PC-3 (cell line): ENCODE data around the gene HSPB8. TPM values are rescaled to one million over a fixed set of nuclear protein-coding genes. Genes with fewer than 3 reads are reported as not detected.

Experiments
- ATAC-seq: fragments of 200-7000 bp; cut with Tn5 transposase; 2 replicates; pipeline ENCODE4 v1.9.1; 2020; ENCODE audit warnings: mild to moderate bottlenecking, moderate library complexity
- BruUV-seq: library from RNA; stranded (reverse); fragments of 400-500 nt; replicated peaks from 2 replicates; lab custom pipeline; 2021; lab: Mats Ljungman, UMichigan
- CTCF ChIA-PET: fragments of 300-600 bp; sonication (Branson Sonifier 250); formaldehyde crosslinking; loops from one replicate; lab custom pipeline; 2022; ENCODE audit warnings: antibody characterized with exemption; lab: Charles Lee
- POLR2A ChIA-PET: fragments of 300-600 bp; sonication (Branson Sonifier 250); formaldehyde crosslinking; loops from one replicate; lab custom pipeline; 2022; ENCODE audit warnings: antibody characterized with exemption; ENCODE audit not compliant: unreplicated experiment; lab: Charles Lee
- DNase-seq: peaks from one replicate; pipeline ENCODE4 v3.0.0-alpha.2; 2015
- H2AFZ ChIP-seq: fragments of 300-600 bp; sonication (generic); 2 replicates; pipeline ENCODE4 v1.6.0; 2016; ENCODE audit warnings: antibody characterized with exemption, low read length
- H3F3A ChIP-seq: fragments of 300-600 bp; sonication (generic); one replicate; pipeline ENCODE4 v1.6.0; 2017; ENCODE audit warnings: antibody characterized with exemption, low read length, control low read depth, mild to moderate bottlenecking; ENCODE audit not compliant: unreplicated experiment
- H3K27ac ChIP-seq: fragments of 300-600 bp; sonication (generic); 2 replicates; pipeline ENCODE4 v1.5.1; 2016; ENCODE audit warnings: mild to moderate bottlenecking, low read length
- H3K27me3 ChIP-seq: fragments of 300-600 bp; sonication (generic); 2 replicates; pipeline ENCODE4 v1.6.1; 2016; ENCODE audit warnings: low read length, mixed read lengths
- H3K36me3 ChIP-seq: fragments of 300-600 bp; sonication (generic); 2 replicates; pipeline ENCODE4 v1.6.1; 2016; ENCODE audit warnings: low read depth, mixed run types, low read length, mixed read lengths
- H3K4me1 ChIP-seq: fragments of 300-600 bp; sonication (generic); 2 replicates; pipeline ENCODE4 v1.5.1; 2016; ENCODE audit warnings: low read length; ENCODE audit not compliant: insufficient read depth
- H3K4me2 ChIP-seq: fragments of 300-600 bp; sonication (generic); 2 replicates; pipeline ENCODE4 v1.6.0; 2016; ENCODE audit warnings: low read length
- H3K4me3 ChIP-seq: fragments of 300-600 bp; sonication (generic); 2 replicates; pipeline ENCODE4 v1.5.1; 2016; ENCODE audit warnings: mild to moderate bottlenecking, low read length, mixed read lengths
- H3K79me2 ChIP-seq: fragments of 300-600 bp; sonication (generic); 2 replicates; pipeline ENCODE4 v1.6.1; 2017; ENCODE audit warnings: low read length, mixed read lengths
- H3K9ac ChIP-seq: fragments of 300-600 bp; sonication (generic); 2 replicates; pipeline ENCODE4 v1.6.0; 2016; ENCODE audit warnings: mild to moderate bottlenecking, low read length
- H3K9me2 ChIP-seq: fragments of 300-600 bp; sonication (generic); replicated peaks from 2 replicates; pipeline ENCODE4 v1.6.1; 2016; ENCODE audit warnings: mixed run types, low read length, mixed read lengths
- H3K9me3 ChIP-seq: fragments of 300-600 bp; sonication (generic); 2 replicates; pipeline ENCODE4 v1.6.1; 2016; ENCODE audit warnings: low read length, mixed read lengths
- H4K20me1 ChIP-seq: fragments of 300-600 bp; sonication (generic); 2 replicates; pipeline ENCODE4 v1.6.1; 2016; ENCODE audit warnings: low read length, mixed read lengths
- EZH2 ChIP-seq: fragments of 300-600 bp; sonication (generic); IDR thresholded peaks from one replicate; pipeline ENCODE4 v1.6.1; 2017; ENCODE audit warnings: antibody characterized with exemption, mild to moderate bottlenecking, low read length; ENCODE audit not compliant: unreplicated experiment
- EZH2phosphoT487 ChIP-seq: fragments of 300-600 bp; sonication (generic); IDR thresholded peaks from 2 replicates; pipeline ENCODE4 v1.6.1; 2018; ENCODE audit warnings: mild to moderate bottlenecking, antibody characterized with exemption, low read length, borderline replicate concordance
- intact Hi-C: fragments of 100-400 bp; cut with micrococcal nuclease; formaldehyde crosslinking; loops from 2 replicates; pipeline ENCODE4 v1.9.0; 2023
- total RNA-seq: library from RNA; depleted of rRNA; stranded (reverse); fragments of >200 nt; gene quantifications from 2 replicates; pipeline ENCODE4 v1.2.3, GENCODE V29; 2014
- TF ChIP-seq, protein P1 (sequence below): fragments of 300-600 bp; sonication (generic); conservative IDR thresholded peaks from 2 replicates; pipeline ENCODE4 v1.5.1; 2017; ENCODE audit warnings: antibody characterized with exemption, low read depth, mild to moderate bottlenecking, low read length

Gene HSPB8
- total RNA-seq, 1 experiment from 2014 or later = 11.4 TPM

DNA sequence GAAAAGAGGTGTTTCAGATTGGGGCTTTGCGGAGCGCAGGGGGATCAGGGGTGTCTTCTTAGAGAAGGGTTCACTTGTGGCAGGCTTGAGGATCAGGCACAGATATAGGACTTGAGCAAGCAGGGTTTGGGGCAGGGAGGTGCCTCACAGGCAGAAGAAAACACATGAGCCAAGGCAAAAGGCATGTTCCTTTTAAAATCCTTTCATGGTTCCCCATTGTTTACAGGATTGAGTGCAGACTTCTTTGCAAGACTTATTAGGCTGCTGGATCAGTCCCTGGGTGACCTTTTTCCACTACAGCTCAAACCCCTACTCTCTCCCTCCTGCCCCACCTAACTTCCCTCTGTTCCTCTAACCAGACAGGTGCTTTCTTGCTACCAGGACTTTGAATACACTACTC is 19.7 kb downstream of the HSPB8 start:
- ChIA-PET POLR2A (no interaction called here), CTCF (no interaction called here)
- H3K4me3 ChIP-seq = no peak overlapping the region
- H3K27me3 ChIP-seq = 0 out of 2 replicates have a peak, but pooled peaks cover 5% of the 10 kb centered on the region
- ATAC-seq (no peak), DNase-seq (no peak)
- H3K4me2 ChIP-seq = no peak overlapping the region
- no peaks in the 10 kb centered on the region for H3K36me3 ChIP-seq
- intact Hi-C loops = no loop called here
- no peak overlapping the region for H2AFZ ChIP-seq
- no TSS peak for BruUV-seq
- H3K9me3 ChIP-seq = no peaks in the 10 kb centered on the region
- TF ChIP-seq, protein P1, sequence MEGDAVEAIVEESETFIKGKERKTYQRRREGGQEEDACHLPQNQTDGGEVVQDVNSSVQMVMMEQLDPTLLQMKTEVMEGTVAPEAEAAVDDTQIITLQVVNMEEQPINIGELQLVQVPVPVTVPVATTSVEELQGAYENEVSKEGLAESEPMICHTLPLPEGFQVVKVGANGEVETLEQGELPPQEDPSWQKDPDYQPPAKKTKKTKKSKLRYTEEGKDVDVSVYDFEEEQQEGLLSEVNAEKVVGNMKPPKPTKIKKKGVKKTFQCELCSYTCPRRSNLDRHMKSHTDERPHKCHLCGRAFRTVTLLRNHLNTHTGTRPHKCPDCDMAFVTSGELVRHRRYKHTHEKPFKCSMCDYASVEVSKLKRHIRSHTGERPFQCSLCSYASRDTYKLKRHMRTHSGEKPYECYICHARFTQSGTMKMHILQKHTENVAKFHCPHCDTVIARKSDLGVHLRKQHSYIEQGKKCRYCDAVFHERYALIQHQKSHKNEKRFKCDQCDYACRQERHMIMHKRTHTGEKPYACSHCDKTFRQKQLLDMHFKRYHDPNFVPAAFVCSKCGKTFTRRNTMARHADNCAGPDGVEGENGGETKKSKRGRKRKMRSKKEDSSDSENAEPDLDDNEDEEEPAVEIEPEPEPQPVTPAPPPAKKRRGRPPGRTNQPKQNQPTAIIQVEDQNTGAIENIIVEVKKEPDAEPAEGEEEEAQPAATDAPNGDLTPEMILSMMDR = no peak
- TF ChIP-seq EZH2phosphoT487 (no peak), EZH2 (no peak)
- H3K9me2 ChIP-seq = no peaks in the 10 kb centered on the region
- H3F3A ChIP-seq = no peaks in the 10 kb centered on the region
- H4K20me1 ChIP-seq = no peaks in the 10 kb centered on the region
- no peaks in the 10 kb centered on the region for H3K79me2 ChIP-seq
- no peak overlapping the region for H3K9ac ChIP-seq
- no peak overlapping the region for H3K27ac ChIP-seq
- no peaks in the 10 kb centered on the region for H3K4me1 ChIP-seq

DNA sequence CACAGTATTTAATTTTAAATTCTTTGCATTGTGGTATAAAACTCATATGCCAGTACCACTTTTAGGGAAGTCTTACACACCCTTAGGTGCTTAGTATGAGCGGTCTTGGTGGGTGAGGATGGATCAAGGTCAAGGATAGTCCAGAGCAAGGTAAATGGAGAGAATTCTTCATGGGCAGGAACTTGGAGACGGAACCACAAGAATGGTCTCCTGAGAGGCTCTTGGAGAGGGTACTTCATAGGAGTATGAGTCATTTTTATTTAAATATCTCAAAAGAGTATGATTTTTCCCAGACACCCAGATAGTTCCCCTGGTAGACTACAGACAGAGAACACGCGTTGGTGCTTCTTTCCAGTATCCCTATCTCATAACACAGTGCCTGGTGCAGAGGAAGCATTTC is 21.9 kb downstream of the HSPB8 start:
- intact Hi-C loops = no loop called here
- no peaks in the 10 kb centered on the region for H3K9me2 ChIP-seq
- no peaks in the 10 kb centered on the region for H3K9me3 ChIP-seq
- no peaks in the 10 kb centered on the region for H3K4me1 ChIP-seq
- H3K27ac ChIP-seq = no peak overlapping the region
- BruUV-seq = no TSS peak
- H2AFZ ChIP-seq = no peak overlapping the region
- DNase-seq (no peak), ATAC-seq (no peak)
- no peak overlapping the region for H3K9ac ChIP-seq
- no peak overlapping the region for H3K4me3 ChIP-seq
- 0 out of 2 replicates have a peak, but pooled peaks cover 5% of the 10 kb centered on the region for H3K27me3 ChIP-seq
- no peak overlapping the region for H3K4me2 ChIP-seq
- ChIA-PET CTCF (no interaction called here), POLR2A (no interaction called here)
- H4K20me1 ChIP-seq = no peaks in the 10 kb centered on the region
- H3F3A ChIP-seq = no peaks in the 10 kb centered on the region
- H3K79me2 ChIP-seq = no peaks in the 10 kb centered on the region
- H3K36me3 ChIP-seq = no peaks in the 10 kb centered on the region
- no peak for TF ChIP-seq EZH2
- TF ChIP-seq, protein P1 = no peak
- TF ChIP-seq EZH2phosphoT487 = no peak

DNA sequence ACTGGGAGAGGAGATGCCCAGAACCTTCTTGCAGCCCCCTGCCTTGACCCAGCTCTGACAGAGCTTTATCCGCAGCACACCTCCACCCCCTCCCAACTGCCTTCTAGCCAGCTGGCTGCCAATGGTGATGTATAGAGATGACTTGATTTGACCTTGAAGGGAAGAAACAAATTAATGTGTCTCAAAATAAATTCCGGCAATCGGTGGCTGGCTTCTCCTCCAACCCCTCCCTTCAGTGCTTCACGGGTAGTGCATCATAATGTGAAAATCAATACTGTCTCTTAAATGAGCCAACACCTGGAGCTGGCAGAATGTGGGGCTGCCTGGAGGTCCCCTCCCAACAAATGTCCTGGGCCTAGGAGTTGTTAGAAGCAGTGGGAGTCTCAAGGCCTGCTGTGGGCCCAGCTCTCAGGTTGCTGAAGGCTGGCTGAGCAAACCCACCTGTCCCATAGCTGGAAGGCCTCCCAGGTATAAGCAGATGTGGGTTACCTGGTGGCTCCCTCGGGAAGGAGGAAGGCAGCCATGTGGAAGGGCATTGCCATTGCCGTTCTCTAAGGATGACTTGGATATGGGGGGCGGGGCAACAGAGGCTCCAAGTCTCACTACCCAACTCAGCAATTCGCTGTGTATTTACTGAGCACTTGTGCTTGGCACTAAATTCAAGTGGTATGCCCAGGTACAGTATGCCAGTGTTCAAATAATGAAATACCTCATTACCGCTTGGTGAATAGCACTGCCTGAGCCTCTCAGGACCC is 23.2 kb downstream of the HSPB8 start:
- Histone ChIP-seq H3K9me3 (no peaks in the 10 kb centered on the region), H3K9ac (no peak overlapping the region), H3K4me3 (no peak overlapping the region), H3F3A (no peaks in the 10 kb centered on the region), H3K79me2 (no peaks in the 10 kb centered on the region), H3K27ac (no peak overlapping the region), H3K4me1 (no peaks in the 10 kb centered on the region), H3K36me3 (no peaks in the 10 kb centered on the region), H4K20me1 (no peaks in the 10 kb centered on the region), H3K27me3 (0 out of 2 replicates have a peak, but pooled peaks cover 8% of the 10 kb centered on the region), H3K4me2 (no peak overlapping the region), H3K9me2 (no peaks in the 10 kb centered on the region), H2AFZ (no peak overlapping the region)
- POLR2A ChIA-PET = no interaction called here
- ATAC-seq = no peak
- no peak for TF ChIP-seq EZH2phosphoT487
- TF ChIP-seq EZH2 = no peak
- TF ChIP-seq, protein P1 = no peak
- DNase-seq = no peak
- CTCF ChIA-PET = no interaction called here
- no TSS peak for BruUV-seq
- intact Hi-C loops = no loop called here
